Neural cell (in vitro differentiated cells): ENCODE data around the gene LRCOL1. TPM values are rescaled to one million over a fixed set of nuclear protein-coding genes. Genes with fewer than 3 reads are reported as not detected.

Experiments
- H2AFZ ChIP-seq: fragments of 200-600, 300-800 bp; sonication (generic), shearing (Covaris generic); 2 replicates; pipeline ENCODE4 v1.6.0; 2014; ENCODE audit warnings: low read depth, mild to moderate bottlenecking, antibody characterized with exemption, low read length, moderate library complexity
- H3F3A ChIP-seq: fragments of 200-600 bp; shearing (Covaris generic); 2 replicates; pipeline ENCODE4 v1.6.1; 2016; ENCODE audit warnings: mild to moderate bottlenecking, moderate library complexity, mixed read lengths, antibody characterized with exemption, low read length; ENCODE audit not compliant: insufficient read depth, poor library complexity, severe bottlenecking
- H3K27ac ChIP-seq: fragments of 200-600, 300-800 bp; sonication (generic), shearing (Covaris generic); 2 replicates; pipeline ENCODE4 v1.5.1; 2014; ENCODE audit warnings: mild to moderate bottlenecking, low read length, moderate library complexity
- H3K27me3 ChIP-seq: fragments of 300-800, 200-600 bp; sonication (generic), shearing (Covaris generic); 2 replicates; pipeline ENCODE4 v1.6.0; 2014; ENCODE audit warnings: mild to moderate bottlenecking, low read depth, low read length, moderate library complexity; ENCODE audit not compliant: insufficient read depth
- H3K36me3 ChIP-seq: fragments of 300-800, 200-600 bp; sonication (generic), shearing (Covaris generic); 2 replicates; pipeline ENCODE4 v1.5.1; 2014; ENCODE audit warnings: mild to moderate bottlenecking, antibody characterized with exemption, low read length, moderate library complexity; ENCODE audit not compliant: insufficient read depth
- H3K4me2 ChIP-seq: fragments of 300-800, 200-600 bp; sonication (generic), shearing (Covaris generic); 2 replicates; pipeline ENCODE4 v1.6.0; 2014; ENCODE audit warnings: mild to moderate bottlenecking, low read length
- H3K4me3 ChIP-seq: fragments of 300-800, 200-600 bp; sonication (generic), shearing (Covaris generic); 2 replicates; pipeline ENCODE4 v1.5.1; 2014; ENCODE audit warnings: mild to moderate bottlenecking, low read length, moderate library complexity
- H3K79me2 ChIP-seq: fragments of 200-600 bp; shearing (Covaris generic); replicated peaks from 2 replicates; pipeline ENCODE4 v1.6.0; 2014; ENCODE audit warnings: mild to moderate bottlenecking, low read length, moderate library complexity; ENCODE audit not compliant: insufficient read depth
- H3K9ac ChIP-seq: fragments of 300-800, 200-600 bp; sonication (generic), shearing (Covaris generic); 2 replicates; pipeline ENCODE4 v1.6.1; 2016; ENCODE audit warnings: mild to moderate bottlenecking, low read length, mixed read lengths
- H3K9me2 ChIP-seq: fragments of 200-600 bp; shearing (Covaris generic); 2 replicates; pipeline ENCODE4 v1.6.1; 2016; ENCODE audit warnings: mild to moderate bottlenecking, low read length, mixed read lengths; ENCODE audit not compliant: insufficient read depth
- H3K9me3 ChIP-seq: fragments of 200-600, 300-800 bp; sonication (generic), shearing (Covaris generic); 2 replicates; pipeline ENCODE4 v1.6.1; 2016; ENCODE audit warnings: mild to moderate bottlenecking, mixed run types, low read length, moderate library complexity, mixed read lengths
- H4K20me1 ChIP-seq: fragments of 200-600 bp; shearing (Covaris generic); 2 replicates; pipeline ENCODE4 v1.6.1; 2016; ENCODE audit warnings: mild to moderate bottlenecking, mixed run types; ENCODE audit not compliant: insufficient read depth
- EP300 ChIP-seq: fragments of 450-650 bp; conservative IDR thresholded peaks from 2 replicates; pipeline ENCODE4 v1.6.1; 2014; ENCODE audit warnings: antibody characterized with exemption, mild to moderate bottlenecking, moderate library complexity; ENCODE audit not compliant: poor library complexity, severe bottlenecking
- EZH2 ChIP-seq: fragments of 200-600, 300-800 bp; shearing (Covaris generic), sonication (generic); IDR thresholded peaks from 2 replicates; pipeline ENCODE4 v1.6.1; 2014; ENCODE audit warnings: antibody characterized with exemption, low read length, borderline replicate concordance, mild to moderate bottlenecking; ENCODE audit not compliant: insufficient read depth, poor library complexity, severe bottlenecking
- MXI1 ChIP-seq: fragments of 450-650 bp; conservative IDR thresholded peaks from 2 replicates; pipeline ENCODE4 v1.6.1; 2014; ENCODE audit warnings: antibody characterized with exemption, mild to moderate bottlenecking; ENCODE audit not compliant: poor library complexity, severe bottlenecking
- POLR2AphosphoS5 ChIP-seq: IDR thresholded peaks from 2 replicates; pipeline ENCODE4 v1.6.1; 2012
- RAD21 ChIP-seq: fragments of 450-650 bp; conservative IDR thresholded peaks from 2 replicates; pipeline ENCODE4 v1.6.1; 2014; ENCODE audit warnings: antibody characterized with exemption, mild to moderate bottlenecking, moderate library complexity
- SMC3 ChIP-seq: fragments of 450-650 bp; conservative IDR thresholded peaks from 2 replicates; pipeline ENCODE4 v1.6.1; 2014; ENCODE audit warnings: antibody characterized with exemption, mild to moderate bottlenecking, moderate library complexity; ENCODE audit not compliant: poor library complexity
- TAF1 ChIP-seq: IDR thresholded peaks from 2 replicates; pipeline ENCODE4 v1.6.1; 2012; ENCODE audit warnings: low read depth
- polyA plus RNA-seq: library from polyadenylated mRNA; depleted of rRNA; stranded (reverse); fragments of >200 nt; gene quantifications from 2 replicates; pipeline ENCODE4 v1.2.3, GENCODE V29; 2014
- TF ChIP-seq, protein P1 (sequence below): fragments of 450-650 bp; IDR thresholded peaks from 2 replicates; pipeline ENCODE4 v1.5.1; 2014; ENCODE audit warnings: antibody characterized with exemption, mild to moderate bottlenecking, moderate library complexity; ENCODE audit not compliant: poor library complexity, severe bottlenecking
- TF ChIP-seq, protein P2 (sequence below): IDR thresholded peaks from 2 replicates; pipeline ENCODE4 v1.6.1; 2012; ENCODE audit warnings: borderline replicate concordance

LRCOL1 gene
- polyA plus RNA-seq, 1 donor from 2014 or later = not detected

- H3K27me3 ChIP-seq = no peaks in the 10 kb centered on the region
These were observed 18.0 kb downstream of the LRCOL1 start for GRCh38 chr12:132592282-132592970.

DNA sequence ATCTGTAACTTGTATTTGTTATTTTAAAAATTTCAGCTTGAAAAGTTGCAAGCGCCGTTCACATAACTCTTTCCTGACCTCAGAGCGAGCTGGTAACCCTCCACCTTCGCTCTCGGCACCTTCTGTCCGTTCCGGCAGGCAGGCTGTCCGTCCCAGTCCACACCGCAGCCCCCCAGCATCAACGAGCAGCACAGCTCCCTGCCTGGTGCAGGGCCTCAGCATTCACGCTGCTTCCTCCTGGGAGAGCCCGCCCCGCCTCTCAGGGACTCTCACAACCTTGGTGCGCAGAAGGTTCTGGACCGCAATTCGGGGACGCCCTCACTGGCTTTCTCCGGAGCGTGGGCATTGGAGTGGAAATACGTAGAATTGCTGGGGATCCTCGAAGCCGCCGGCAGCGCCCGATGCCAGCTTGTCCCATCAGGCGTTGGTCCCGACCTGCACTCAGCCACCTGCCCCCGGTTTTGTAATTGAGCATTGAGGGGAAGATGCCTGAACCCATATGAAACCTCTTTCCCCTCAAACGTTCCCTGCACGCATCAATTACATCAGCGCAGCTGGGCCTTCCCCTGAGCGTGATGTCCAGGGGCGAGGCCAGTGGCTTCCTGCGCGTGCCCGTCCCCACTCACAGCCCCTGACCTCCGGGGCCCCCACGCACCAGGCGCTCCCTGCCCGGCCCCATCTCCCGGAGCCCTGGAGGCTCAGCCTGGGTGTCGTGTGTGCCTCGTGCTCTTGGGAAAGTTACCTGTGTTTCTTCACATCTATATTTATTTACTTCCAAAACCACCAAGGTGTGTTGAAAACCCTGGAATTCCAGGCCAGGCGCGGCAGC is 19.1 kb downstream of the LRCOL1 start:
- Histone ChIP-seq H4K20me1 (no peaks in the 10 kb centered on the region), H3K9me3 (peaks cover 4% of the 10 kb centered on the region), H3K27me3 (no peaks in the 10 kb centered on the region)
- TF ChIP-seq MXI1 = no peak
- TF ChIP-seq, protein P1, sequence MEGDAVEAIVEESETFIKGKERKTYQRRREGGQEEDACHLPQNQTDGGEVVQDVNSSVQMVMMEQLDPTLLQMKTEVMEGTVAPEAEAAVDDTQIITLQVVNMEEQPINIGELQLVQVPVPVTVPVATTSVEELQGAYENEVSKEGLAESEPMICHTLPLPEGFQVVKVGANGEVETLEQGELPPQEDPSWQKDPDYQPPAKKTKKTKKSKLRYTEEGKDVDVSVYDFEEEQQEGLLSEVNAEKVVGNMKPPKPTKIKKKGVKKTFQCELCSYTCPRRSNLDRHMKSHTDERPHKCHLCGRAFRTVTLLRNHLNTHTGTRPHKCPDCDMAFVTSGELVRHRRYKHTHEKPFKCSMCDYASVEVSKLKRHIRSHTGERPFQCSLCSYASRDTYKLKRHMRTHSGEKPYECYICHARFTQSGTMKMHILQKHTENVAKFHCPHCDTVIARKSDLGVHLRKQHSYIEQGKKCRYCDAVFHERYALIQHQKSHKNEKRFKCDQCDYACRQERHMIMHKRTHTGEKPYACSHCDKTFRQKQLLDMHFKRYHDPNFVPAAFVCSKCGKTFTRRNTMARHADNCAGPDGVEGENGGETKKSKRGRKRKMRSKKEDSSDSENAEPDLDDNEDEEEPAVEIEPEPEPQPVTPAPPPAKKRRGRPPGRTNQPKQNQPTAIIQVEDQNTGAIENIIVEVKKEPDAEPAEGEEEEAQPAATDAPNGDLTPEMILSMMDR = no peak
- no peak for TF ChIP-seq EZH2
- TF ChIP-seq RAD21 = no peak
- no peak for TF ChIP-seq EP300
- no peak for TF ChIP-seq POLR2AphosphoS5
- TF ChIP-seq TAF1 = no peak
- TF ChIP-seq, protein P2, sequence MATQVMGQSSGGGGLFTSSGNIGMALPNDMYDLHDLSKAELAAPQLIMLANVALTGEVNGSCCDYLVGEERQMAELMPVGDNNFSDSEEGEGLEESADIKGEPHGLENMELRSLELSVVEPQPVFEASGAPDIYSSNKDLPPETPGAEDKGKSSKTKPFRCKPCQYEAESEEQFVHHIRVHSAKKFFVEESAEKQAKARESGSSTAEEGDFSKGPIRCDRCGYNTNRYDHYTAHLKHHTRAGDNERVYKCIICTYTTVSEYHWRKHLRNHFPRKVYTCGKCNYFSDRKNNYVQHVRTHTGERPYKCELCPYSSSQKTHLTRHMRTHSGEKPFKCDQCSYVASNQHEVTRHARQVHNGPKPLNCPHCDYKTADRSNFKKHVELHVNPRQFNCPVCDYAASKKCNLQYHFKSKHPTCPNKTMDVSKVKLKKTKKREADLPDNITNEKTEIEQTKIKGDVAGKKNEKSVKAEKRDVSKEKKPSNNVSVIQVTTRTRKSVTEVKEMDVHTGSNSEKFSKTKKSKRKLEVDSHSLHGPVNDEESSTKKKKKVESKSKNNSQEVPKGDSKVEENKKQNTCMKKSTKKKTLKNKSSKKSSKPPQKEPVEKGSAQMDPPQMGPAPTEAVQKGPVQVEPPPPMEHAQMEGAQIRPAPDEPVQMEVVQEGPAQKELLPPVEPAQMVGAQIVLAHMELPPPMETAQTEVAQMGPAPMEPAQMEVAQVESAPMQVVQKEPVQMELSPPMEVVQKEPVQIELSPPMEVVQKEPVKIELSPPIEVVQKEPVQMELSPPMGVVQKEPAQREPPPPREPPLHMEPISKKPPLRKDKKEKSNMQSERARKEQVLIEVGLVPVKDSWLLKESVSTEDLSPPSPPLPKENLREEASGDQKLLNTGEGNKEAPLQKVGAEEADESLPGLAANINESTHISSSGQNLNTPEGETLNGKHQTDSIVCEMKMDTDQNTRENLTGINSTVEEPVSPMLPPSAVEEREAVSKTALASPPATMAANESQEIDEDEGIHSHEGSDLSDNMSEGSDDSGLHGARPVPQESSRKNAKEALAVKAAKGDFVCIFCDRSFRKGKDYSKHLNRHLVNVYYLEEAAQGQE = no peak

More at GRCh38 chr12:132592282-132592970, 18.0 kb downstream of the LRCOL1 start:
- H2AFZ ChIP-seq = no peak overlapping the region
- H3K4me2 ChIP-seq = no peak overlapping the region
- no peak overlapping the region for H3K27ac ChIP-seq
- no peaks in the 10 kb centered on the region for H3K9me2 ChIP-seq
- H3K36me3 ChIP-seq = no peaks in the 10 kb centered on the region
- H3K4me3 ChIP-seq = no peak overlapping the region
- H3K9ac ChIP-seq = no peak overlapping the region
- TF ChIP-seq, protein P1 = no peak
- TF ChIP-seq, protein P2 = no peak
- no peak for TF ChIP-seq EP300
- TF ChIP-seq EZH2 = no peak
- no peak for TF ChIP-seq SMC3
- TF ChIP-seq POLR2AphosphoS5 = no peak
- no peak for TF ChIP-seq MXI1
- H3K79me2 ChIP-seq = no peaks in the 10 kb centered on the region
- H4K20me1 ChIP-seq = no peaks in the 10 kb centered on the region
- H3F3A ChIP-seq = peaks cover 1% of the 10 kb centered on the region
- H3K9me3 ChIP-seq = peaks cover 4% of the 10 kb centered on the region

More for the DNA sequence above, 19.1 kb downstream of the LRCOL1 start:
- Histone ChIP-seq H3K79me2 (no peaks in the 10 kb centered on the region), H3K4me2 (no peak overlapping the region), H3K9me2 (no peaks in the 10 kb centered on the region), H3K36me3 (no peaks in the 10 kb centered on the region), H3K27ac (no peak overlapping the region), H2AFZ (no peak overlapping the region), H3K9ac (no peak overlapping the region), H3K4me3 (no peak overlapping the region), H3F3A (no peaks in the 10 kb centered on the region)
